Tibial nerve (tissue), 4 donors: ENCODE results near the gene CYP19A1. TPM values are rescaled to one million over a fixed set of nuclear protein-coding genes. Genes with fewer than 3 reads are reported as not detected.

Experiments
- DNase-seq, 2 donors: peaks; one replicate each; pipeline ENCODE4 v3.0.0-alpha.2; 2019; ENCODE audit warnings: low spot score in 2 of 2
- H3K27ac ChIP-seq, 4 donors: fragments of 200-600 bp; sonication (generic) in 3 of 4; one replicate each; pipeline ENCODE4 v1.5.1; 2017 to 2019; ENCODE audit warnings: mild to moderate bottlenecking in 1 of 4
- H3K27me3 ChIP-seq, 2 donors: fragments of 200-600 bp; sonication (generic) in 1 of 2; one replicate each; pipeline versions ENCODE4 v1.5.1 to v1.6.0; 2017 to 2019
- H3K36me3 ChIP-seq, 3 donors: fragments of 200-600 bp; sonication (generic); one replicate each; pipeline ENCODE4 v1.5.1; 2018 to 2019
- H3K4me1 ChIP-seq, 4 donors: fragments of 200-600 bp; sonication (generic) in 3 of 4; one replicate each; pipeline ENCODE4 v1.5.1; 2017 to 2019
- H3K4me3 ChIP-seq, 4 donors: fragments of 200-600 bp; sonication (generic) in 3 of 4; one replicate each; pipeline ENCODE4 v1.5.1; 2017 to 2019; ENCODE audit warnings: mild to moderate bottlenecking in 1 of 4, moderate library complexity in 1 of 4
- H3K9me3 ChIP-seq, 4 donors: fragments of 200-600 bp; sonication (generic) in 3 of 4; one replicate each; pipeline ENCODE4 v1.5.1; 2017 to 2019
- CTCF ChIP-seq, 5 experiments: fragments of 200-600 bp in 3 of 5; fragments of 450-650 bp in 2 of 5; sonication (generic) in 3 of 5; IDR thresholded peaks; one replicate each; pipeline ENCODE4 v1.5.1; 2016 to 2019; ENCODE audit warnings: antibody characterized with exemption in 5 of 5, mild to moderate bottlenecking in 3 of 5, moderate library complexity in 2 of 5
- EP300 ChIP-seq, 2 donors: sonication (generic); formaldehyde crosslinking; IDR thresholded peaks; one replicate each; pipeline ENCODE4 v1.6.1; 2017; ENCODE audit warnings: antibody characterized with exemption in 2 of 2, mild to moderate bottlenecking in 1 of 2
- POLR2A ChIP-seq, 2 donors: fragments of 450-650 bp; IDR thresholded peaks; one replicate each; pipeline ENCODE4 v1.6.1; 2017; ENCODE audit warnings: antibody characterized with exemption in 2 of 2, mild to moderate bottlenecking in 2 of 2, moderate library complexity in 2 of 2
- WGBS, 2 donors: methylation state at CpG; one replicate each; pipeline ENCODE4 v1.1.5; 2018; 5-methylcytosine and 5-hydroxymethylcytosine counted together
- small RNA-seq: library from RNA; depleted of rRNA; stranded (forward); fragments of <200 nt; gene quantifications from one replicate; pipeline ENCODE3, GENCODE V24; 2016
- total RNA-seq, 4 donors: library from RNA; depleted of rRNA; stranded (reverse); fragments of >200 nt; gene quantifications; one replicate each; pipeline ENCODE4 v1.1.0, GENCODE V29; 2016

Gene CYP19A1
- total RNA-seq, 4 donors from 2014 or later, result 6.3 to 124 (median 15.6) TPM

- Histone ChIP-seq H3K27ac (no peak overlapping the region), H3K36me3 (no peaks in the 10 kb centered on the region), H3K27me3 (no peaks in the 10 kb centered on the region), H3K9me3 (no peaks in the 10 kb centered on the region), H3K4me3 (no peak overlapping the region), H3K4me1 (peaks cover 0 to 23% (median 3%) of the 10 kb centered on the region in 4 donors)
- no peak for TF ChIP-seq EP300 (IDR thresholded peaks at IDR 0.05)
- no peak for TF ChIP-seq CTCF (IDR thresholded peaks at IDR 0.05)
- TF ChIP-seq POLR2A (IDR thresholded peaks at IDR 0.05), result no peak
- 42 to 48% methylated on average over 7 of the region's 7 CpGs for WGBS, 2 donors
- DNase-seq, result no peak
These were observed 177.9 kb downstream of the CYP19A1 start for GRCh38 chr15:51160484-51160883.

Small RNAs within 50 kb of the gene (small RNA-seq; reads per million reads assigned to genes)
- gene AC020891.4 (not detected), gene MIR4713 (not detected), gene MIR7973-1 (not detected)

Other genes starting within 250 kb of the CYP19A1 start
- gene TNFAIP8L3, start 243.7 kb downstream of the CYP19A1 start, total RNA-seq, result 10 to 100 TPM in 2 of 4 donors, 1 to 10 TPM in 2; 3.7 to 12.5 (median 10.0) TPM
- 10 to 100 TPM; 68.6 to 85.4 (median 79.3) TPM for gene GLDN, start 3.1 kb upstream of the CYP19A1 start, total RNA-seq